Activated CD4-positive, alpha-beta T cell treated with anti-CD3 and anti-CD28 coated beads, Interleukin-2, amount 10 ng/mL, durations not matched to agents 7 days and 5 days (primary cell): Measurements from ENCODE around the gene CALHM3. TPM values are rescaled to one million over a fixed set of nuclear protein-coding genes. Genes with fewer than 3 reads are reported as not detected.
"Not testable (repeated sequence)": the region's sequence is repeated elsewhere in the genome, so short reads cannot be mapped to it uniquely, and the experiment has no call there.

Experiments
- CTCF ChIA-PET: fragments of 350-600 bp; sonication (Branson Sonifier 250); formaldehyde crosslinking; loops from one replicate; lab custom pipeline; 2021; ENCODE audit warnings: antibody characterized with exemption; lab: Charles Lee
- POLR2A ChIA-PET: fragments of 350-600 bp; sonication (Branson Sonifier 250); formaldehyde crosslinking; loops from one replicate; lab custom pipeline; 2021; ENCODE audit warnings: antibody characterized with exemption; lab: Charles Lee
- DNase-seq: peaks from one replicate; pipeline ENCODE4 v3.0.0-alpha.2; 2020
- H3K27ac Mint-ChIP-seq: one replicate; pipeline ENCODE4 v1.8.0; 2021; ENCODE audit warnings: mild to moderate bottlenecking, moderate library complexity, mixed read lengths
- H3K27me3 Mint-ChIP-seq: one replicate; pipeline ENCODE4 v1.8.0; 2021; ENCODE audit warnings: mixed read lengths
- H3K36me3 Mint-ChIP-seq: one replicate; pipeline ENCODE4 v1.8.0; 2021; ENCODE audit warnings: low read depth, mixed read lengths
- H3K4me1 Mint-ChIP-seq: one replicate; pipeline ENCODE4 v1.8.0; 2021; ENCODE audit warnings: mixed read lengths
- H3K4me3 Mint-ChIP-seq: one replicate; pipeline ENCODE4 v1.8.0; 2021; ENCODE audit warnings: mild to moderate bottlenecking, moderate library complexity, mixed read lengths
- H3K9me3 Mint-ChIP-seq: one replicate; pipeline ENCODE4 v1.8.0; 2021; ENCODE audit warnings: mixed read lengths
- total RNA-seq, 2 experiments: library from RNA; stranded (reverse); gene quantifications; one replicate each; pipeline ENCODE4 v1.2.3, GENCODE V29; 2021

CALHM3 gene, protein sequence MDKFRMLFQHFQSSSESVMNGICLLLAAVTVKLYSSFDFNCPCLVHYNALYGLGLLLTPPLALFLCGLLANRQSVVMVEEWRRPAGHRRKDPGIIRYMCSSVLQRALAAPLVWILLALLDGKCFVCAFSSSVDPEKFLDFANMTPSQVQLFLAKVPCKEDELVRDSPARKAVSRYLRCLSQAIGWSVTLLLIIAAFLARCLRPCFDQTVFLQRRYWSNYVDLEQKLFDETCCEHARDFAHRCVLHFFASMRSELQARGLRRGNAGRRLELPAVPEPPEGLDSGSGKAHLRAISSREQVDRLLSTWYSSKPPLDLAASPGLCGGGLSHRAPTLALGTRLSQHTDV
- total RNA-seq, result under 1 TPM in 1 of 2 experiments, not detected in 1; 0.17 TPM

GRCh38 chr10:103479135-103479534 lies at the start of gene CALHM3:
CALHM3 (minus strand) TSS chr10:103479240; CDS start chr10:103479032, 208 bp downstream.
- POLR2A ChIA-PET, result no interaction called here
- Mint-ChIP-seq H3K27ac (peak within 1 kb of the TSS; percentile 25), H3K4me3 (no peak within 1 kb of the TSS), H3K4me1 (peaks cover 42% of the 10 kb centered on the region), H3K9me3 (peaks cover 2% of the 10 kb centered on the region), H3K27me3 (no peaks in the 10 kb centered on the region), H3K36me3 (no peaks in the 10 kb centered on the region)
- CTCF ChIA-PET, result interaction anchor here (1.3 to 1.7 kb wide), 2 partner anchors 53 to 62 kb away, joined by 3 to 5 read pairs; no protein-coding TSS in a partner anchor
- no peak for DNase-seq

DNA sequence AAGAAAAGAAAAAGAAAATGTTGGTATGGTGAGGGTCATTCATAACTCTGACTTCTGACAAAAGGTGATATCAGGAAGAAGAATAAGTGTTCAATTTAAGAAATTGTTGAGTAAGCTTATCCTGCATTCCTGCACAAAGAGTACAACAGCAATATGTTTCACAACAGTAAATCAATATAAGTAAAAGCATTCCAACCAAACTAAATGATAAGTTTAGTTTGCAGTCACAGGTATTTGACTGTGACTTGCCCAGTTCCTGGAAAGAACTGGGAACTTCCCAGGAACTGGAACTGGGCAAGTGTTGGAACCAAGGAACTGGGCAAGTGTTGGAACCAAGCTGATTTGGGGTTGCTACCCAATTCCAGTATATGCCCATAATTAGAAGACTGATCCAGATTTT lies 49.5 kb upstream of the CALHM3 start:
- DNase-seq, result no peak
- no peak overlapping the region for H3K4me3 Mint-ChIP-seq
- peaks cover 12% of the 10 kb centered on the region for H3K9me3 Mint-ChIP-seq
- no peaks in the 10 kb centered on the region for H3K36me3 Mint-ChIP-seq
- H3K27ac Mint-ChIP-seq, result no peak overlapping the region
- no peaks in the 10 kb centered on the region for H3K4me1 Mint-ChIP-seq
- ChIA-PET CTCF (interaction anchor here (0.6 to 0.7 kb wide), 2 partner anchors 56 to 1032 kb away, joined by 3 read pairs; no protein-coding TSS in a partner anchor), POLR2A (no interaction called here)
- H3K27me3 Mint-ChIP-seq, result peaks cover 41% of the 10 kb centered on the region

- POLR2A ChIA-PET, H3K4me1 Mint-ChIP-seq, CTCF ChIA-PET, H3K27ac Mint-ChIP-seq, H3K36me3 Mint-ChIP-seq, H3K4me3 Mint-ChIP-seq, DNase-seq: not testable (repeated sequence)
- peaks cover 42% of the 10 kb centered on the region for H3K27me3 Mint-ChIP-seq
- H3K9me3 Mint-ChIP-seq, result peaks cover 12% of the 10 kb centered on the region
These were observed 48.4 kb upstream of the CALHM3 start for GRCh38 chr10:103527476-103527875.

- Mint-ChIP-seq H3K4me1 (no peaks in the 10 kb centered on the region), H3K27ac (no peak overlapping the region), H3K27me3 (peaks cover 41% of the 10 kb centered on the region), H3K4me3 (no peak overlapping the region), H3K9me3 (peaks cover 12% of the 10 kb centered on the region), H3K36me3 (no peaks in the 10 kb centered on the region)
- DNase-seq, result no peak
- POLR2A ChIA-PET, result no interaction called here
- CTCF ChIA-PET, result no interaction called here
These were observed 46.9 kb upstream of the CALHM3 start for GRCh38 chr10:103525901-103526300.

- no peaks in the 10 kb centered on the region for H3K4me1 Mint-ChIP-seq
- H3K4me3 Mint-ChIP-seq, result no peak overlapping the region
- no peak overlapping the region for H3K27ac Mint-ChIP-seq
- H3K36me3 Mint-ChIP-seq, result no peaks in the 10 kb centered on the region
- H3K9me3 Mint-ChIP-seq, result peaks cover 4% of the 10 kb centered on the region
- no peak for DNase-seq
- peaks cover 43% of the 10 kb centered on the region for H3K27me3 Mint-ChIP-seq
- ChIA-PET CTCF (interaction anchor here (0.7 kb wide), 1 partner anchor 159 kb away, joined by 3 read pairs; no protein-coding TSS in a partner anchor), POLR2A (no interaction called here)
These were observed 44.6 kb upstream of the CALHM3 start for GRCh38 chr10:103523683-103524082.

GRCh38 chr10:103522006-103522405 lies 43.0 kb upstream of the CALHM3 start:
- POLR2A ChIA-PET, H3K27ac Mint-ChIP-seq: not testable (repeated sequence)

GRCh38 chr10:103519798-103520197 lies 40.8 kb upstream of the CALHM3 start:
- no peak overlapping the region for H3K27ac Mint-ChIP-seq
- no peaks in the 10 kb centered on the region for H3K9me3 Mint-ChIP-seq
- ChIA-PET POLR2A (no interaction called here), CTCF (no interaction called here)
- H3K4me1 Mint-ChIP-seq, result peaks cover 5% of the 10 kb centered on the region
- DNase-seq, result no peak
- H3K36me3 Mint-ChIP-seq, result no peaks in the 10 kb centered on the region
- no peak overlapping the region for H3K4me3 Mint-ChIP-seq
- H3K27me3 Mint-ChIP-seq, result peaks cover 32% of the 10 kb centered on the region

More at GRCh38 chr10:103522006-103522405, 43.0 kb upstream of the CALHM3 start:
- H3K4me1 Mint-ChIP-seq, H3K36me3 Mint-ChIP-seq, H3K9me3 Mint-ChIP-seq, H3K4me3 Mint-ChIP-seq, DNase-seq, CTCF ChIA-PET: not testable (repeated sequence)
- H3K27me3 Mint-ChIP-seq, result peaks cover 43% of the 10 kb centered on the region

GRCh38 chr10:103517234-103518085 lies 38.4 kb upstream of the CALHM3 start:
- ChIA-PET CTCF (no interaction called here), POLR2A (no interaction called here)
- Mint-ChIP-seq H3K4me3 (no peak overlapping the region), H3K27ac (no peak overlapping the region), H3K9me3 (no peaks in the 10 kb centered on the region), H3K27me3 (peaks cover 18% of the 10 kb centered on the region), H3K36me3 (no peaks in the 10 kb centered on the region), H3K4me1 (peaks cover 5% of the 10 kb centered on the region)
- no peak for DNase-seq

DNA sequence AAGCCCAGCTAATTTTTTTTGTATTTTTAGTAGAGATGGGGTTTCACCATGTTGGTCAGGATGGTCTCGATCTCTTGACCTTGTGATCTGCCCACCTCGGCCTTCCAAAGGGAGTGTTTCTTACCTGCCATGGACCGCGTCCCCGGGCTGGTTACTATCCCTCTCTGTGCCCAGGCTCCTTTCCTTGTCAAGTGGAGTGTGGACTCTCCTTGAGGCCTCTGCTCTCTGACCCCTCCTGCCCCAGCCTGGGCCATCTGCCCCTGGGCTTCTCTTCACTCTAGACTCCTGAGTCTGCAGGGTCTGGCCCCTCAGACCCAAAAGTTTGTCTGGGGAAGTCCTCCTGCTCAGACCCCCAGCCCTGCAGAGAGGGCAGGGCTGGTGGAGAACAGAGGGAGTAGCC lies 35.2 kb upstream of the CALHM3 start:
- Mint-ChIP-seq H3K4me1 (peaks cover 5% of the 10 kb centered on the region), H3K27me3 (peaks cover 12% of the 10 kb centered on the region), H3K36me3 (no peaks in the 10 kb centered on the region), H3K27ac (no peak overlapping the region), H3K9me3 (no peaks in the 10 kb centered on the region), H3K4me3 (no peak overlapping the region)
- DNase-seq, result no peak
- ChIA-PET POLR2A (no interaction called here), CTCF (interaction anchor here (4.0 kb wide), 1 partner anchor 10 kb away, joined by 12 read pairs; no protein-coding TSS in a partner anchor)

DNA sequence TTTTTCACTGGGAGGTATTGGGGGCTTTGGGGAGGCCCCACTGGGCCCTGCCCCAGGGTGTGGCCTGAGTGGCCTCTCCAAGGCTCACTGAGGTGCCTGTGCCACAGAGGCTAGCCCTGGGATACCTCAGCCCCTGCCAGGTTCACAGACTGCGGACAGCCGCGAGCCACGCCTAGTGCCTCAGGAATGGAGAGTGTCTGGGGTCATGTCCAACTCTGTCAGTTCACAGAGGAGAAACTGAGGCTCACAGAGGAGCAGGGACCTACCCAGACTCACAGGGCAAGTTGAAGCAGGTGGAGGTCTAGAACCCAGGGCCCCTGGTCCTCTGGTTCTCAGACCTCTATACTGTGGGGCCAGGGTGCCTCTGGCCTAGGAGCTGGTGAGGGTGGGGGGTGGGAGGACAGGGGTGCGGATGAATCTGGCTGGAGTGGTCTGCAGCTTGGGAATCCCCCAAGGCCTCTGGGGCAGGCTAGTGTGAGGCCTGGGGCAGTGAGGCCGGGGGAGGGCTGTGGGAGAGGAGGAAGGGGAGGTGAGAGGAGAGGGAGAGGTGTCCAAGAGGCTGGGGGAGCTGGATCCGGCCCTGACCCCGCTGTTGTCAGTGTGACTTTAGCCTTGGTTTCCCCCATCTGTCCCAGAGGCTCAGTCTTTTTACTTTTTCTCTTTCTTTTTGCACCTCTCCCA lies 34.5 kb upstream of the CALHM3 start:
- ChIA-PET POLR2A (no interaction called here), CTCF (interaction anchor here (4.0 kb wide), 1 partner anchor 10 kb away, joined by 12 read pairs; no protein-coding TSS in a partner anchor)
- peaks cover 5% of the 10 kb centered on the region for H3K4me1 Mint-ChIP-seq
- no peaks in the 10 kb centered on the region for H3K9me3 Mint-ChIP-seq
- H3K36me3 Mint-ChIP-seq, result no peaks in the 10 kb centered on the region
- H3K4me3 Mint-ChIP-seq, result no peak overlapping the region
- no peak for DNase-seq
- H3K27me3 Mint-ChIP-seq, result peaks cover 12% of the 10 kb centered on the region
- H3K27ac Mint-ChIP-seq, result no peak overlapping the region

GRCh38 chr10:103512591-103513379 lies 33.7 kb upstream of the CALHM3 start:
- ChIA-PET POLR2A (no interaction called here), CTCF (interaction anchor here (0.6 to 4.0 kb wide), 3 partner anchors 9 to 41 kb away, joined by 3 to 12 read pairs (median 4); no protein-coding TSS in a partner anchor)
- Mint-ChIP-seq H3K27ac (no peak overlapping the region), H3K9me3 (no peaks in the 10 kb centered on the region), H3K27me3 (peaks cover 15% of the 10 kb centered on the region), H3K36me3 (no peaks in the 10 kb centered on the region), H3K4me3 (no peak overlapping the region), H3K4me1 (peaks cover 5% of the 10 kb centered on the region)
- DNase-seq, result no peak

DNA sequence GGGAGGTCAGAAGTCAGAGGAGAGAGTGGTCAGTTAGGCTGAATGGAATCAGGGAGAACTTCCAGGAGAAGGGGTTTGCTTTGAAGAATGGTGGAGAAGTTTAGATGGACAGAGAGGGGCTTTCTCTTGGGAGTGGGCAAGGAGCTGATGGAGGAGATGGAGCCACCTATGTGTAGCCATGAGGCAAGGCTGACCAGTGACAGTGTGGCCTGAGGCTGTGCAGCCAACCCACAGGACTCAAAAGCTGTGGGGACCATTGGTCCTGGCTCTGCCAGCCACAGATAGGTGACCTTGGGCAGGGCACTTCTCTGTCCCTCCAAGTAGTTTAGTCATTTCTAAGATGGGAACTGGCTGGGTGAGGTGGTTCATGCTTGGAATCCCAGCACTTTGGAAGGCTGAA lies 33.1 kb upstream of the CALHM3 start:
- Mint-ChIP-seq H3K9me3 (no peaks in the 10 kb centered on the region), H3K27me3 (peaks cover 15% of the 10 kb centered on the region), H3K27ac (no peak overlapping the region), H3K36me3 (no peaks in the 10 kb centered on the region), H3K4me3 (no peak overlapping the region), H3K4me1 (peaks cover 5% of the 10 kb centered on the region)
- DNase-seq, result no peak
- CTCF ChIA-PET, result interaction anchor here (1.0 to 4.0 kb wide), 2 partner anchors 8 to 41 kb away, joined by 4 to 12 read pairs; no protein-coding TSS in a partner anchor
- POLR2A ChIA-PET, result no interaction called here
